ENCODE measurements around the gene ATN1.

DNA sequence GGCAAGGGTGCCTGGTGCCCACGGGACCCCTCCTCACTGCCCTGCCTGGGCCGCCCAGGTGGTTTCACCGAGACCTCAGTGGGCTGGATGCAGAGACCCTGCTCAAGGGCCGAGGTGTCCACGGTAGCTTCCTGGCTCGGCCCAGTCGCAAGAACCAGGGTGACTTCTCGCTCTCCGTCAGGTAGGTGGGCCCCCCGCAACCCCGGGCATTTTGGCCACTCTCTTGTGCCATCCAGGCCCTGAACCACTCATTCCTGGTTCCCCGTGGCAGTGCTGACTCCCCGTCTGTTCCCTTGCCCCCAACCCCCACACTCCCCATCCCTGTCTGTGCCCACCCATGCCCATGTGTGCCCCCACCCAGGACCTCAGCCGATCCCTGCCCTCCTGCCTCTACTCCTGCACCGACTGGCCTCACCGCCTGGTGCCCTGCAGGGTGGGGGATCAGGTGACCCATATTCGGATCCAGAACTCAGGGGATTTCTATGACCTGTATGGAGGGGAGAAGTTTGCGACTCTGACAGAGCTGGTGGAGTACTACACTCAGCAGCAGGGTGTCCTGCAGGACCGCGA lies 23.9 kb downstream of the ATN1 start:
- TF ChIP-seq, protein P1, sequence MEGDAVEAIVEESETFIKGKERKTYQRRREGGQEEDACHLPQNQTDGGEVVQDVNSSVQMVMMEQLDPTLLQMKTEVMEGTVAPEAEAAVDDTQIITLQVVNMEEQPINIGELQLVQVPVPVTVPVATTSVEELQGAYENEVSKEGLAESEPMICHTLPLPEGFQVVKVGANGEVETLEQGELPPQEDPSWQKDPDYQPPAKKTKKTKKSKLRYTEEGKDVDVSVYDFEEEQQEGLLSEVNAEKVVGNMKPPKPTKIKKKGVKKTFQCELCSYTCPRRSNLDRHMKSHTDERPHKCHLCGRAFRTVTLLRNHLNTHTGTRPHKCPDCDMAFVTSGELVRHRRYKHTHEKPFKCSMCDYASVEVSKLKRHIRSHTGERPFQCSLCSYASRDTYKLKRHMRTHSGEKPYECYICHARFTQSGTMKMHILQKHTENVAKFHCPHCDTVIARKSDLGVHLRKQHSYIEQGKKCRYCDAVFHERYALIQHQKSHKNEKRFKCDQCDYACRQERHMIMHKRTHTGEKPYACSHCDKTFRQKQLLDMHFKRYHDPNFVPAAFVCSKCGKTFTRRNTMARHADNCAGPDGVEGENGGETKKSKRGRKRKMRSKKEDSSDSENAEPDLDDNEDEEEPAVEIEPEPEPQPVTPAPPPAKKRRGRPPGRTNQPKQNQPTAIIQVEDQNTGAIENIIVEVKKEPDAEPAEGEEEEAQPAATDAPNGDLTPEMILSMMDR (IDR thresholded peaks at IDR 0.05) = no peak
- no peak for TF ChIP-seq POLR2A (IDR thresholded peaks at IDR 0.05)
